Smooth muscle cell (in vitro differentiated cells): ENCODE results near the gene CIC. TPM values are rescaled to one million over a fixed set of nuclear protein-coding genes. Genes with fewer than 3 reads are reported as not detected.

Experiments
- DNase-seq: peaks from one replicate; lab custom pipeline; 2025; ENCODE audit not compliant: unreplicated experiment; lab: John Stamatoyannopoulos, UW
- H2AFZ ChIP-seq: fragments of 200-600 bp; sonication (generic); 2 replicates; pipeline ENCODE4 v1.6.0; 2016; ENCODE audit warnings: antibody characterized with exemption, low read depth, mild to moderate bottlenecking
- H3F3A ChIP-seq: fragments of 200-600 bp; sonication (generic); 2 replicates; pipeline ENCODE4 v1.6.0; 2017; ENCODE audit warnings: antibody characterized with exemption, low read depth
- H3K27ac ChIP-seq: fragments of 200-600 bp; sonication (generic); 2 replicates; pipeline ENCODE4 v1.5.1; 2016; ENCODE audit warnings: low read depth, mild to moderate bottlenecking
- H3K27me3 ChIP-seq: fragments of 200-600 bp; sonication (generic); 2 replicates; pipeline ENCODE4 v1.6.1; 2016; ENCODE audit warnings: low read depth, mild to moderate bottlenecking
- H3K36me3 ChIP-seq: fragments of 200-600 bp; sonication (generic); 2 replicates; pipeline ENCODE4 v1.5.1; 2016; ENCODE audit warnings: low read depth
- H3K4me1 ChIP-seq: fragments of 200-600 bp; sonication (generic); 2 replicates; pipeline ENCODE4 v1.5.1; 2016; ENCODE audit warnings: low read depth
- H3K4me2 ChIP-seq: fragments of 200-600 bp; sonication (generic); 2 replicates; pipeline ENCODE4 v1.6.0; 2016; ENCODE audit warnings: mild to moderate bottlenecking
- H3K4me3 ChIP-seq: fragments of 200-600 bp; sonication (generic); 2 replicates; pipeline ENCODE4 v1.5.1; 2016; ENCODE audit warnings: mild to moderate bottlenecking
- H3K79me2 ChIP-seq: fragments of 200-600 bp; sonication (generic); 2 replicates; pipeline ENCODE4 v1.6.0; 2016; ENCODE audit warnings: low read depth, mild to moderate bottlenecking
- H3K9ac ChIP-seq: fragments of 200-600 bp; sonication (generic); 2 replicates; pipeline ENCODE4 v1.6.0; 2016; ENCODE audit warnings: low read depth
- H3K9me3 ChIP-seq: fragments of 200-600 bp; sonication (generic); replicated peaks from 2 replicates; pipeline ENCODE4 v1.5.1; 2016; ENCODE audit warnings: low read depth
- H4K20me1 ChIP-seq: fragments of 200-600 bp; sonication (generic); 2 replicates; pipeline ENCODE4 v1.6.0; 2016; ENCODE audit warnings: low read depth
- WGBS: methylation state at CpG from one replicate; pipeline ENCODE4 v1.1.7; 2016; ENCODE audit warnings: low lambda C conversion rate; 5-methylcytosine and 5-hydroxymethylcytosine counted together
- polyA plus RNA-seq: library from polyadenylated mRNA; unstranded; fragments of >200 nt; fragmentation: Nextera tagmentation; extraction: Ambion mirVana; gene quantifications from 2 replicates; pipeline ENCODE4 v1.2.1, GENCODE V29; 2016
- total RNA-seq: library from RNA; depleted of rRNA; stranded (reverse); fragments of >200 nt; gene quantifications from 2 replicates; pipeline ENCODE4 v1.2.3, GENCODE V29; 2014
- TF ChIP-seq, protein P1 (sequence below): fragments of 200-600 bp; sonication (generic); IDR thresholded peaks from 2 replicates; pipeline ENCODE4 v1.5.1; 2017; ENCODE audit warnings: borderline replicate concordance, mild to moderate bottlenecking, antibody characterized with exemption; ENCODE audit not compliant: insufficient read depth, poor library complexity, severe bottlenecking

Gene CIC
- total and polyA plus RNA-seq, 2 experiments from 2014 or later: 12.6 to 18.4 TPM

DNA sequence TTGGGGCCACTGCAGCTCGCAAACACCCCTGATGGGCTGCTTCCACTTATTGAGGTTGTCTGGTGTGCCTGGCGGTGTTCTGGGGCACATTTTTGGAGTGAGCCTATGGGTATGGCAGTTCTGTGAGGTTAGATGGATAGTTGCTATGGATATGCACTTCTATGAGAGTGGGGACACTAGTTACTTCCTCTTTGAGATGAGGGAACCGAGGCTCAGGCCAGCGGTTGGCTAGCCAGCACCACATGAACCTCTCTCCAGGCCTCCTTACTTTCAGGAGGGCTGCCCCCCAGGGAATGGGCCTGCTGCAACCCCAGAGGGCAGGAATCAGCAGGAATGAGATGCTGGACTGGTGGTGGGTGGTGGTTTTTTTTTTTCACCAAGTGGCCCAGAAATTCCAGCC, 19.3 kb downstream of the CIC start:
- Histone ChIP-seq H4K20me1 (peaks cover 57% of the 10 kb centered on the region), H3K9ac (no peak overlapping the region), H3K9me3 (no peaks in the 10 kb centered on the region), H3F3A (no peaks in the 10 kb centered on the region), H2AFZ (no peak overlapping the region), H3K27me3 (no peaks in the 10 kb centered on the region), H3K27ac (no peak overlapping the region), H3K4me3 (no peak overlapping the region), H3K36me3 (no peaks in the 10 kb centered on the region), H3K4me2 (no peak overlapping the region), H3K79me2 (peaks cover 12% of the 10 kb centered on the region), H3K4me1 (peaks cover 5% of the 10 kb centered on the region)
- DNase-seq: no peak
- TF ChIP-seq, protein P1, sequence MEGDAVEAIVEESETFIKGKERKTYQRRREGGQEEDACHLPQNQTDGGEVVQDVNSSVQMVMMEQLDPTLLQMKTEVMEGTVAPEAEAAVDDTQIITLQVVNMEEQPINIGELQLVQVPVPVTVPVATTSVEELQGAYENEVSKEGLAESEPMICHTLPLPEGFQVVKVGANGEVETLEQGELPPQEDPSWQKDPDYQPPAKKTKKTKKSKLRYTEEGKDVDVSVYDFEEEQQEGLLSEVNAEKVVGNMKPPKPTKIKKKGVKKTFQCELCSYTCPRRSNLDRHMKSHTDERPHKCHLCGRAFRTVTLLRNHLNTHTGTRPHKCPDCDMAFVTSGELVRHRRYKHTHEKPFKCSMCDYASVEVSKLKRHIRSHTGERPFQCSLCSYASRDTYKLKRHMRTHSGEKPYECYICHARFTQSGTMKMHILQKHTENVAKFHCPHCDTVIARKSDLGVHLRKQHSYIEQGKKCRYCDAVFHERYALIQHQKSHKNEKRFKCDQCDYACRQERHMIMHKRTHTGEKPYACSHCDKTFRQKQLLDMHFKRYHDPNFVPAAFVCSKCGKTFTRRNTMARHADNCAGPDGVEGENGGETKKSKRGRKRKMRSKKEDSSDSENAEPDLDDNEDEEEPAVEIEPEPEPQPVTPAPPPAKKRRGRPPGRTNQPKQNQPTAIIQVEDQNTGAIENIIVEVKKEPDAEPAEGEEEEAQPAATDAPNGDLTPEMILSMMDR: no peak
- WGBS: 96% methylated on average over 4 of the region's 4 CpGs

DNA sequence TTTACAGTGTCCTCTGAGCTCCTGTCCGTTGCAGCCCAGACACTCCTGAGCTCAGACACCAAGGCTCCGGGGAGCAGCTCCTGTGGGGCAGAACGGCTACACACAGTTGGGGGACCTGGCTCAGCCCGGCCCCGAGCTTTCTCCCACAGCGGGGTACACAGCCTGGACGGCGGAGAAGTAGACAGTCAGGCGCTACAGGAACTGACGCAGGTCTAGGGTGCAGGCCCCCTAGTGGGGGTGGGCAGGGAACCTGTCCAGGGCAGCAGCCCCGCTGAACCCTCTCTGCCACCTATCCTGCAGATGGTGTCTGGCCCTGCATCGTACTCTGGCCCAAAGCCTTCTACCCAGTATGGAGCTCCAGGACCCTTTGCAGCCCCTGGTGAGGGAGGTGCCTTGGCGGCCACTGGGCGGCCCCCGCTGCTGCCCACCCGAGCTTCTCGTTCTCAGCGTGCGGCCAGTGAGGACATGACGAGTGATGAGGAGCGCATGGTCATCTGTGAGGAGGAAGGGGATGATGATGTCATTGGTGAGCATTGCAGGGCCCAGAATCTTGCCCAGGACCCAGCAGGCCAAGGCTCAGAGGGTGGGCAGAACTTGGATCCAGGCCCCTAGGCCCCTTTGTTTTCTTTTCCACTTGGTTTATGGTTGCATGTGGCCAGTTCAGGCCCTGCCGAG, 20.0 kb downstream of the CIC start:
- H3K9me3 ChIP-seq: no peaks in the 10 kb centered on the region
- WGBS: 97% methylated on average over 22 of the region's 22 CpGs
- no peak overlapping the region for H3K27ac ChIP-seq
- peaks cover 5% of the 10 kb centered on the region for H3F3A ChIP-seq
- no peak overlapping the region for H3K9ac ChIP-seq
- no peaks in the 10 kb centered on the region for H3K27me3 ChIP-seq
- DNase-seq: no peak
- peaks cover 12% of the 10 kb centered on the region for H3K79me2 ChIP-seq
- H3K4me3 ChIP-seq: no peak overlapping the region
- no peaks in the 10 kb centered on the region for H3K36me3 ChIP-seq
- peaks cover 5% of the 10 kb centered on the region for H3K4me1 ChIP-seq
- H3K4me2 ChIP-seq: no peak overlapping the region
- peaks cover 57% of the 10 kb centered on the region for H4K20me1 ChIP-seq
- TF ChIP-seq, protein P1: no peak
- H2AFZ ChIP-seq: no peak overlapping the region

DNA sequence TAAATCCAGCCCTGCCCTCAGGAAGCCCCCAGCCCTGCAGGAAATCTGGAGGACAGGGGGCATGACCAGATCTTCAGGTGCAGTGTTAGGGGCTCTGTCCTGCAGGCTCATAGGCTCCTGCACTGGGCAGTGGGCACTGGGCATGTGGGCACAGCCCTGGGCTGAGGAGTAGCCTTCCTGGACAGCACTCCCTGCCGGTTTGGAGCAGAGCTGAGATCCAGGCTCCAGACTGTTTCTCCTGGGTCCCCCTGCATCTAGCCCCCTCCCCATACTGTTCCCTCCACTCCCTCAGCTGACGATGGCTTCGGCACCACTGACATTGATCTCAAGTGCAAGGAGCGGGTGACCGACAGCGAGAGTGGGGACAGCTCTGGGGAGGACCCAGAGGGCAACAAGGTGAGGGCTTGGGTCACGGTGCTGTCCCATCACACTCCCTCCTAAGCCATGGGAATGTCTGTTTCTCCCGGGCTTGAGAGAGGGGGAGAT, 20.5 kb downstream of the CIC start:
- Histone ChIP-seq H3K4me1 (peaks cover 5% of the 10 kb centered on the region), H3F3A (peaks cover 5% of the 10 kb centered on the region), H2AFZ (no peak overlapping the region), H3K36me3 (no peaks in the 10 kb centered on the region), H3K4me2 (no peak overlapping the region), H3K9me3 (no peaks in the 10 kb centered on the region), H3K79me2 (peaks cover 11% of the 10 kb centered on the region), H3K27me3 (no peaks in the 10 kb centered on the region), H3K9ac (no peak overlapping the region), H4K20me1 (peaks cover 56% of the 10 kb centered on the region), H3K27ac (no peak overlapping the region), H3K4me3 (no peak overlapping the region)
- 95% methylated on average over 8 of the region's 8 CpGs for WGBS
- TF ChIP-seq, protein P1: no peak
- DNase-seq: no peak

- Histone ChIP-seq H3K36me3 (no peaks in the 10 kb centered on the region), H3K27me3 (no peaks in the 10 kb centered on the region), H3K27ac (no peak overlapping the region), H3K9ac (no peak overlapping the region), H3K79me2 (peaks cover 6% of the 10 kb centered on the region), H3K9me3 (no peaks in the 10 kb centered on the region), H3K4me1 (peaks cover 5% of the 10 kb centered on the region), H2AFZ (no peak overlapping the region), H3K4me2 (no peak overlapping the region), H3K4me3 (no peak overlapping the region), H3F3A (peaks cover 5% of the 10 kb centered on the region), H4K20me1 (peaks cover 50% of the 10 kb centered on the region)
- TF ChIP-seq, protein P1: no peak
- DNase-seq: no peak
- WGBS: 96% methylated on average over 13 of the region's 13 CpGs
Measured at GRCh38 chr19:42290136-42290522, 21.1 kb downstream of the CIC start.
